Ascending aorta (tissue), 2 donors: ENCODE results near the gene FLVCR1. TPM values are rescaled to one million over a fixed set of nuclear protein-coding genes. Genes with fewer than 3 reads are reported as not detected.

Experiments
- DNase-seq, 2 donors: peaks; one replicate each; pipeline ENCODE4 v3.0.0-alpha.2; 2019; ENCODE audit warnings: low spot score in 2 of 2
- H3K27ac ChIP-seq, 2 donors: fragments of 200-600 bp; sonication (generic); one replicate each; pipeline ENCODE4 v1.5.1; 2016 to 2017; ENCODE audit warnings: mild to moderate bottlenecking in 1 of 2
- H3K27me3 ChIP-seq: fragments of 200-600 bp; sonication (generic); one replicate; pipeline ENCODE4 v1.5.1; 2017
- H3K36me3 ChIP-seq, 2 donors: fragments of 200-600 bp; sonication (generic); one replicate each; pipeline ENCODE4 v1.5.1; 2016
- H3K4me1 ChIP-seq, 2 donors: fragments of 200-600 bp; sonication (generic); one replicate each; pipeline ENCODE4 v1.5.1; 2016 to 2017; ENCODE audit warnings: mild to moderate bottlenecking in 1 of 2
- H3K4me3 ChIP-seq, 2 donors: fragments of 200-600 bp; sonication (generic); one replicate each; pipeline ENCODE4 v1.5.1; 2016 to 2017; ENCODE audit warnings: mild to moderate bottlenecking in 1 of 2
- H3K9me3 ChIP-seq, 2 donors: fragments of 200-600 bp; sonication (generic); one replicate each; pipeline ENCODE4 v1.5.1; 2016
- CTCF ChIP-seq, 3 experiments: fragments of 200-600 bp in 2 of 3; fragments of 450-650 bp in 1 of 3; sonication (generic) in 2 of 3; IDR thresholded peaks; one replicate each; pipeline ENCODE4 v1.5.1; 2016 to 2019; ENCODE audit warnings: antibody characterized with exemption in 3 of 3, mild to moderate bottlenecking in 1 of 3, moderate library complexity in 1 of 3
- intact Hi-C: fragments of 100-400 bp; cut with DNase I; formaldehyde crosslinking; loops from one replicate; pipeline ENCODE4 v1.15.1; 2023
- total RNA-seq: library from RNA; depleted of rRNA; stranded (reverse); fragments of >200 nt; gene quantifications from one replicate; pipeline ENCODE4 v1.1.0, GENCODE V29; 2016

Gene FLVCR1
- total RNA-seq, 1 donor from 2014 or later = 5.7 TPM

DNA sequence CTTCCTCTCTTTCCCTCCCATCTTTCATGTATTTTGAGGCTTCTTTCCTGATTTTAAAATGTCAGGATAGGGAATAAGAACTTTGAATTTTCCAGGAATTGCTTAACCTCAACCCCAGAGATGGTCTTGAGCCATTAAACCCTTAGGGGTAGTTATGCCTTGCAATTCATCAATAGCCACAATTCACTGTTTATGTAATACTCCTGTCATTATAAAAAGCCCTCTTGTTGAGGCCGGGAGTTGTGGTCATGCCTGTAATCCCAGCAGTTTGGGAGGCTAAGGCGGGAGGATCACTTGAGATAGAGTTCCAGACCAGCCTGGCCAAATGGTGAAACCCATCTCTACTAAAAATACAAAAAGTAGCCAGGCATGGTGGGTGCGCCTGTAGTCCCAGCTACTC lies 35.1 kb upstream of the FLVCR1 start:
- H3K27ac ChIP-seq = no peak overlapping the region
- no peak overlapping the region for H3K4me3 ChIP-seq
- intact Hi-C loops = no loop called here
- H3K9me3 ChIP-seq = peaks cover 7 to 9% of the 10 kb centered on the region in 2 donors
- H3K27me3 ChIP-seq = no peaks in the 10 kb centered on the region
- no peak for DNase-seq
- no peaks in the 10 kb centered on the region for H3K36me3 ChIP-seq
- H3K4me1 ChIP-seq = no peaks in the 10 kb centered on the region
- no peak for TF ChIP-seq CTCF (IDR thresholded peaks at IDR 0.05)

DNA sequence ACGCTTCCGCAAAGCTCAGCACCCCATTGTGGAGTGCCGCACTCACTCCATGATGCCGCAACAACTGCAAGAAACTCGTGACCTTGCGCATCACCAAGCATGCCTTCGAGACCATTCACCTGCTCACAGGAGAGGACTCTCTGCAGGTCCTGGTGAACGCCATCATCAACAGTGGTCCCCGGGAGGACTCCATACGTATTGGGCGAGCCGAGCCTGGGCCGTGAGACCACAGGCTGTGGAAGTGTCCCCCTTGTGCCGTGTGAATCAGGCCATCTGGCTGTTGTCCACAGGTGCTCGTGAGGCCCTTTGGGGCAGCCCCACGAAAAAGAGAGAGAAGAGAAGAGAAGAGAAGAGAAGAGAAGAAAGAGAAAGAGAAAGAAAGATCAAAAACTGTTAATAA lies 33.9 kb upstream of the FLVCR1 start:
- Histone ChIP-seq H3K4me3 (no peak overlapping the region), H3K9me3 (peaks cover 7 to 9% of the 10 kb centered on the region in 2 donors), H3K27ac (no peak overlapping the region), H3K27me3 (no peaks in the 10 kb centered on the region), H3K4me1 (no peaks in the 10 kb centered on the region), H3K36me3 (no peaks in the 10 kb centered on the region)
- intact Hi-C loops = no loop called here
- TF ChIP-seq CTCF (IDR thresholded peaks at IDR 0.05) = no peak
- DNase-seq = no peak

GRCh38 chr1:212825798-212826452 lies 32.1 kb upstream of the FLVCR1 start:
- H3K27me3 ChIP-seq = no peaks in the 10 kb centered on the region
- no peak for TF ChIP-seq CTCF (IDR thresholded peaks at IDR 0.05)
- no peaks in the 10 kb centered on the region for H3K4me1 ChIP-seq
- no peaks in the 10 kb centered on the region for H3K36me3 ChIP-seq
- H3K27ac ChIP-seq = no peak overlapping the region
- DNase-seq = no peak
- intact Hi-C loops = no loop called here
- H3K4me3 ChIP-seq = no peak overlapping the region
- peaks cover 7 to 9% of the 10 kb centered on the region in 2 donors for H3K9me3 ChIP-seq

- no peak for DNase-seq
- intact Hi-C loops = no loop called here
Observed at GRCh38 chr1:212827171-212827776, 30.8 kb upstream of the FLVCR1 start.

DNA sequence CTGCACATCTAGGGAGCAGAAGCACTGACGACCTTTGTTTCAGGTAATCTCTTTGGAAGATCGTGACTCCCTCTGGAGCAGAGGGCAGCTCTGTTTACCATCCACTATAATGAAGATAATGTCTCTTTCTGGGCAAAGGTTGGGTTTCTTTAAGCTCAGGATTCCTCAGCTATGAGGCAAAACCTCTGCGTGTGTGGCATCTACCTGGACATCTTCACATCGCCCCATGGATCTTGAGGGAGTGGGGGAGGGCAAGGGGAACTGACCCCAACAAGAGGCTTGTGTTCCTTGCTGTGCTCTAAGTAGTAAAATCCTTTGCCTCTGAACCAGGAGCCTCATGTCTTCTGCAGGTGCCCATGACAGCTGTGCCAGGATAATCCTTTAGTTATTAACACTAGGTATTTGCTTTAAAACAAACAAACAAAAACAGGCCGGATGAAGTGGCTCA lies 30.2 kb upstream of the FLVCR1 start:
- H3K4me1 ChIP-seq = no peaks in the 10 kb centered on the region

More at GRCh38 chr1:212827171-212827776, 30.8 kb upstream of the FLVCR1 start:
- Histone ChIP-seq H3K27me3 (no peaks in the 10 kb centered on the region), H3K27ac (no peak overlapping the region), H3K9me3 (peaks cover 7 to 9% of the 10 kb centered on the region in 2 donors), H3K4me1 (no peaks in the 10 kb centered on the region), H3K4me3 (no peak overlapping the region), H3K36me3 (no peaks in the 10 kb centered on the region)
- TF ChIP-seq CTCF (IDR thresholded peaks at IDR 0.05) = no peak

More for the DNA sequence above, 30.2 kb upstream of the FLVCR1 start:
- Histone ChIP-seq H3K27ac (no peak overlapping the region), H3K9me3 (peaks cover 7 to 9% of the 10 kb centered on the region in 2 donors), H3K36me3 (no peaks in the 10 kb centered on the region), H3K4me3 (no peak overlapping the region), H3K27me3 (no peaks in the 10 kb centered on the region)
- DNase-seq = no peak
- intact Hi-C loops = no loop called here
- TF ChIP-seq CTCF (IDR thresholded peaks at IDR 0.05) = no peak
